GM21390 (cell line): ENCODE data around the gene ATXN7L1.
"Not testable (repeated sequence)": the region's sequence is repeated elsewhere in the genome, so short reads cannot be mapped to it uniquely, and the experiment has no call there.

Experiments used
- ATAC-seq: cut with Tn5 transposase; IDR thresholded peaks from one replicate; pipeline ENCODE4 v1.9.1; 2021; ENCODE audit not compliant: unreplicated experiment

The ATXN7L1 gene

DNA sequence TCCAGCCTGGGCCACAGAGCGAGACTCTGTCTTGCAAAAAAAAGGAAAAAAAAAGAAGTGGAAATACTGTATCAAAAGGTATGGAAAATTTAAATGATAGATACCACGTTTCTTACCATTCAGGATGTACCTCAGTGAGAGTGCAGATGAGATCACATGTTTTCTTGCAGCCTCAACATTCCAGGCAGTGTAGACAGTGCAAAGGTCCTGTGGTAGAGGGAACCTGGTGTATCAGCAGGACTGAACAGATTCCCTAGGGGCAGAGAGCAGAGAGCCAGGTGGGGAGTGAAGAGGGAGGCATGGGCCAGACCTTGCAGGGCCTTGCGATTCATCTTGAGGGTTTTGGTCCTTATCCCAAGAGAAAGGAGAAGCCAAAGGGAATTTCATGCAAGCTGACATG lies 17.7 kb upstream of the ATXN7L1 start:
- ATAC-seq, result no peak

GRCh38 chr7:105892387-105892786 lies 16.0 kb upstream of the ATXN7L1 start:
- ATAC-seq, result no peak

GRCh38 chr7:105890290-105890997 lies 14.0 kb upstream of the ATXN7L1 start:
- no peak for ATAC-seq

- ATAC-seq, result no peak
Observed at GRCh38 chr7:105887569-105888189, 11.3 kb upstream of the ATXN7L1 start.

GRCh38 chr7:105886776-105887175 lies 10.4 kb upstream of the ATXN7L1 start:
- ATAC-seq, result no peak

GRCh38 chr7:105885387-105886111 lies 9.2 kb upstream of the ATXN7L1 start:
- no peak for ATAC-seq

DNA sequence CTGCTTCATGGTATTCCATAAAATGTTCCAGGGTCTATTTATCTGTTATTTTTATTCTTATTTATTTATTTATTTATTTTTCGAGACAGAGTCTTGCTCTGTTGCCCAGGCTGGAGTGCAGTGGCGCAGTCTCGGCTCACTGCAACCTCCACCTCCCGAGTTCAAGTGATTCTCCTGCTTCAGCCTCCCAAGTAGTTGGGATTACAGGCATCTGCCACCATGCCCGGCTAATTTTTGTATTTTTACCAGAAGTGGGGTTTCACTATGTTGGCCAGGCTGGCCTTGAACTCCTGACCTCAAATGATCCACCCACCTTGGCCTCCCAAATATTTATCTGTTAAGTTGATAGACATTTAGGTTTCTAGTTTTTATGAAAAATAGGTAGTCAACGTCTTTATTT lies 6.8 kb upstream of the ATXN7L1 start:
- ATAC-seq, result not testable (repeated sequence)

- ATAC-seq, result no peak
Observed at GRCh38 chr7:105881439-105881838, 5.0 kb upstream of the ATXN7L1 start.

DNA sequence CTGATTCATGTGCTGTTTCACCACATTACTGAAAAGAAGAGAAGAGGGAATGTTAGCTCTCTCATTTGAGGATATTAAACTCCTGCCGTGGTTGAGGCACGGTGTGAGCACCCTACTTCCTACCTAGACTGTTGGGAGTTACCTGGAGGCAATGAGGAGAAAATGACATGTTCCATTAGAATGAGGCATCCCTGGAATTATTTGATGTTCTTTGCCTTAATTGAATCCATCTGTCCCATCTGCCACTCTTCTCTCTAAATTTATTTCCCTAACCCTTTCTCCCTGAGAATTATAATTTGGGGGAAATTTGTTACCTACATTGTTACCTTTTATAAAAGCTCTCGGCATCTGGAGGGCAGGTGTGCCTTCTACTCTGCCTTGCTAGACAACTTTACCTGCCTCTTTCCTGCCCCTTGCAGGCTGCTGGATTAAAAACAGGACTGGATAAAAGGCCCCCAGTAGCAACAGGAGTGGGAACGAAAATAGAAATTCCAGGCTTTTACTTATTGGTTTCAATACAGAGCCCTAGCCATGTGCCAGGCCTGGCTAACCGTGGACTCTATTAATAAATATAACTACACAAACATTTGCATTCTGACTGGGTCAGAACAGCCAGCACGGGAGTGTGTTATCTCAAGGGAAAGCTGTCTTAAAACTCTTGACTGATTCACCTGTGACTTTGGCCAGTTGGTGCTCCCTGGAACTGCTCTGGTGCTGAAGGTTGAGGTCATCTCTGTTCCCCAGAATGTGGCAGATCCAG lies 4.4 kb upstream of the ATXN7L1 start:
- no peak for ATAC-seq

DNA sequence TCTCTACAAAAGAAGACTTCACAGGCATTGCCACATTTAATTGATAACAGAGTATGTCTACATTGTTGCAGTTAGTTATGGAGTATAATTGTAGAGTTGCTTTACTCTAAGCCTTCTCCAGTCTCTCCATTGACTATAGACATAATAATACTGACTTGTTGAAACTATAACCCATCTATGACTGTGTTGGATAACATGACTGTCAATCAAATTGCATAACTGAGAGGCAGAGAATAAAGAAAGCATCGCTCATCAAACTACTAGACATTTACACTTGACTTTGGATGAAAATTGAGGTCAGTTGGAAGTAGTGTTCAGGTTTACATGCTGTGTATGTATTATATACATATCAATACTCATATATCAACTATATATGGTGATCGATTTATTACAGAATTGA lies 3.4 kb upstream of the ATXN7L1 start:
- ATAC-seq, result no peak

DNA sequence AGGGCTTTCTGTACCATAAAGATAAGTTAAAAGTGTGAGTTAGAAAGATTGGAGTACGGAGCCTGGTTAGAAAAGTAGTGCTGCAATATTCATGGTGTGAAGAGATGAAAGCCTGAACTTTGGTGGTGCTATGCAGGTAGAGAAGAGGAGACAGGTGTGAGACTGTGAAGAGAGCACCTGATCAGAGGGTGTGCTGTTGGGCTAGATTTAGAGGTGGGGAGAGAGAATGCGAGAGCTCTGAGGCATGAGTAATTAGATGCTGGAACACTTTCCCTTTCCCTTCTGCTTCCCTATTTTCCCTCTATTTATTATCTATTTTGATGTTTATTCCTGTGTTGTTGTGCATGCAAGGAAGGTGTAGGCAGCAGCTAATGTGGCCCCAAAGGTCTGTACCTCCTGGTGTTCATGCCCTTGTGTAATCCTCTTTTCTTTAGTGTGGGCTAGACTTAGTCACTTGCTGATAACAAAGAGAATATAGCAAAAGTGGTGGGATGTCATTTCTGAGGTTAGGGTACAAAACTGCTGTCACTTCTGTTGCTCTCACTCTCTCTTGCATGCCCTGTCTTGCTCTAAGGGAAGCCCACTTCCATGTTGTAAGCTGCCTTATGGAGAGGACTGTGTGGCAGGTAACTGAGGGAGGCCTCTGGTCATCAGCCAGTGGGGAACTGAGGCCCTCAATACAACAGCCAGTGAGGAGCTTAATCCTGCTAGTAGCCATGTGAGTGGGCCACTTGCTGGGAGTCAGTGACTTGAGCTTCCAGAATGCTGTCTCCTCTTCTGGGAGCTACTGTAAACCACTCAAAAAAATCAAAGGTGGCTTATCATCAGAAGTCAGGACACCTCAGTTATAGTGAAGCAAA lies 2.6 kb upstream of the ATXN7L1 start:
- no peak for ATAC-seq

DNA sequence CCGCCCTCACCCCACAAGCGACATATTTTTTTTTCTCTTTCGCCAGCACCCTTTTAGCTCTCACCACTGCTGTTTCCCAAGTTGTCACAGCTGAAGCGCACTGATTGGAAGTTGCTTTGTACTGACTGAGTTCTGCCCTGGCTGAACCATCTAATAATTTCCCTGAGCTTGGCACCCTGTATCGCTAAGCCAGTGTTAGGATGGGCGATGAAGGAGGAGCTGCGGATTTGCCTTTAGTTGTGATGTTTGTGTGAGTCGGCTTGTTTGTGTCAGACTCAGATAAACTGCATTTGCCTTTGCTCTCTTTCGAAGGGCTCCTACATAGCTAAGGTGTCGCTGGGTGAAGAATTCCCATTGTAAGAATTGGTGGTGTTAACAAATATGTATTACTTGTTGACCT lies 1.3 kb upstream of the ATXN7L1 start:
- ATAC-seq, result no peak

DNA sequence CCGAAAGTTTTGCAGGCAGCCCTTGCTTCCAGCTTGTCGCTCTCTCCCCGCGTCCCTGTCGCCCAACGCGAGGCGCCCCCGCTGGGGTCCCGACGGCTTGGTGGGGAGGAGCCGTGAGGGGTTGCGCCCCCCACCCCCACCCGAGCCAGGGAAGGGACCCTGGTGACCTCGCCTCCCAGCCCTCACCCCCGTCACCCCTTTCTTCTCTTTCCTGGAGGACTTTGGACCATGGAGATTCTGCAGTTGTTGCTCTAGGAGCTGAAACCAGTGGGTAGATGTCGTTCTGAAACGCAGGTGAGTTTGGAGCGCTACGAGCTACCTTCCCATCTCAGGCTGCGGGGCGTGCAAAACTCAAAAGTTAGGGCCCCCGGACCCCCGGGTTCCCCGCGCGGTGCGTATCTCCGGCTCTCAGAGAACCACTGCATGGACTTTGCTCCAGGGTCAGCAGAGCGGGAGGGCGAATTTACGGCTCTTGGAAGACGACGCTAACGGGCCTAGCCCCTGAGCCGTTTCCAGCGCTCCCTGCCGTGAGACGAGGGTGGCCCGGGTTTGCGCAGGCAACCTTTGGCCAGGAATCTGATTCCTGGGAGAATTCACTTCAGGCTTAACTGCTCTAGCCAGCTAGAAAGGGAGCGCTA lies 684 bp upstream of the ATXN7L1 start:
- no peak for ATAC-seq

- no peak for ATAC-seq
Observed at GRCh38 chr7:105875505-105875904, 894 bp downstream of the ATXN7L1 start.

- ATAC-seq, result no peak
Observed at GRCh38 chr7:105874055-105874454, 2.3 kb downstream of the ATXN7L1 start.

DNA sequence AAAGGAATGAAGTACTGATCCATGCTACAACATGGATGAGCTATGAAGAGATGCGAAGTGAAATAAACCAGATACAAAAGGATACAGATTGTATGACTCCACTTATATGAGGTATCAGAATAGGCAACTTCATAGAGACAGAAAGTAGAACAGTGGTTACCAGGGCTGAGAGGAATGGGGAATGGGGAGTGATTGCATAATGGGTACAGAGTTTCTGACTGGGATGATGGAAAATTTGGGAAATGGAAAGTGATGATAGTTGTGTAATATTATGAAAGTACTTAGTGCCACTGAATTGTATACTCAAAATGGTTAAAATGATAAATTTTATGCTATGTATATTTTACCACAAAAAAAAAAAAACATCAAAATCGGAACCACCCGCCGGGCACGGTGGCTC lies 3.9 kb downstream of the ATXN7L1 start:
- ATAC-seq, result no peak

DNA sequence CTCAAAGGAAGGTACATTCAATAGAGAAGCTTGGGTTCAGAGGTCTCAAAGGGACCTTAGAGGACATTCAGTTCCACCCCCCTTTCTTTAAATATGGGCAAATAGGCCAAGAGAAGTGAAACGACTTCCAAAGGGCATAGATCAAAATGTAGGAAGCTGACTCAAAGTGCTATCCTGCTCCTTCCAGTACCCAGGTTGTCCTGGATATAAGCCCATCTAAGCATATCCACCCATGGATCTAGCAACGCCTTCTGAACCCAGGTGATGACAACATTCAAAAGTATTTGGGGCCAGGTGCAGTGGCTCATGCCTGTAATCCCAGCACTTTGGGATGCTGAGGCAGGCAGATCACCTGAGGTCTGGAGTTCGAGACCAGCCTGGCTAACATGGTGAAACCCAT lies 5.3 kb downstream of the ATXN7L1 start:
- ATAC-seq, result no peak

DNA sequence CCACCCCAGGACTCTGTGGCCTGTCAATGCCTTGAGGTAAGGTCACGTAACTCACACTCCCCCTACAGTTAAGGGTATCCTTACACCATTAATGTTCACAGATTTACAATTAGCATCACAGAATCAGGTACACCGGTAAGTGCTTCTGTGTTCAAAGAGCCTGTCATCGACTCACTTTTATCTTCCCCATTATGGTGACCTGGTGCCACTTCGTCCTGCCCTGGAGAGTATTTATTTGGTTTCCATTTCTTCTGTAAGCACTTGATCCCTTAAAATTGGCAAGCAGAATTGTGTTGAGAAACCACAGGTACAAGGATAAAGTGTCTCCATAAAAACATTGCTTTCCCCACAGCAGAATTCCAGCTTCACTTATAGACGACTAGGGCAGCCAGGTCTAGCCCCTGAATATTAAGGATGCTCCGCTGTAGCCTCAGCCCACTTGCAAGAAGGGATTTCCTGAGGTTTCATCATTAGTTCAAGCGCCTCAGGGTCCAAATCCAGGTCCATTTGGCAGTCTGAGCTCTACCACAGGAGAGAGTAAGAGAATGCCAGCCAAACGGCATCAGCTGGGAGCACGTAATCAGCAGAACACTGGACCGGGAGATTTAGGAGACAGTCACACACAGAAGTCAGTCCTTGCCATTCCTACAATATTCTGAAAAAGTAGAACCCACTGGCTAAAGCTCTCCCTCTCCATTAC lies 10.1 kb downstream of the ATXN7L1 start:
- no peak for ATAC-seq

DNA sequence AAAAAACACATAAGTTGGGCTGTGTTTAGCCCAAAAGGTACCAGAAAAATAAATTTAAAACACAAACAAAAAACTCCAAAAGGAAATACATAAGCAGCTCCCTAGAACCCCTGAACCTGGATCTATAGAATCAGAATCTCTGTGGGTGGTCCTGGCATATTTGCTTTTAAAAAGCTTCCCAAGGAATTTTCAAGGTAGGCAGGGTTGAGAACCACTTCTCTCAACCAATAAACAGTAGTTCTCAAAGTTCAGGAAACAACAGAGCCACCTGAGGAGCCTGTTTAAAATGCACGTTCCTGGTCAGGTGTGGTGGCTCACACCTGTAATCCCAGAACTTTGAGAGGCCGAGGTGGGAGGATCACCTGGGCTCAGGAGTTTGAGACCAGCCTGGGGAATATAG lies 12.5 kb downstream of the ATXN7L1 start:
- no peak for ATAC-seq

DNA sequence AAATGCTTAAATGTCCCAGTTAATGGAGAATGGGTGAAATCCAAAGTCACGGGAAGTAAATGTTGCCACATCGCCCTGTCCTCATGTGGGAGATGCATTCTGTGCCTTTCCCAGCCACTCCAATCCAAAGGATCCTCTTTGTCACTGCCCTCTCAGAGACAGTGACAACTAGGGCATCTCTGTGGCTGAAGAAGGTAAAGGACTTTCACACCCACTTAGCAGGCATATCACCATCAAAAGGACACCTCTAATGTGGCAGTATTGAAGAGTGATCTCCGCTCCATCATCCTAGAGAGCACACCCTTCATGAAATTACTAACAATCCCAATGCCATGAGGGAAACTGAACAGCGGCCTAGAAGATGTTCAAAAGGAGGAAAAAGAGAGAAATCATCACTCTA lies 13.6 kb downstream of the ATXN7L1 start:
- ATAC-seq, result no peak
